Measurements from ENCODE around the gene CRACDL.

DNA sequence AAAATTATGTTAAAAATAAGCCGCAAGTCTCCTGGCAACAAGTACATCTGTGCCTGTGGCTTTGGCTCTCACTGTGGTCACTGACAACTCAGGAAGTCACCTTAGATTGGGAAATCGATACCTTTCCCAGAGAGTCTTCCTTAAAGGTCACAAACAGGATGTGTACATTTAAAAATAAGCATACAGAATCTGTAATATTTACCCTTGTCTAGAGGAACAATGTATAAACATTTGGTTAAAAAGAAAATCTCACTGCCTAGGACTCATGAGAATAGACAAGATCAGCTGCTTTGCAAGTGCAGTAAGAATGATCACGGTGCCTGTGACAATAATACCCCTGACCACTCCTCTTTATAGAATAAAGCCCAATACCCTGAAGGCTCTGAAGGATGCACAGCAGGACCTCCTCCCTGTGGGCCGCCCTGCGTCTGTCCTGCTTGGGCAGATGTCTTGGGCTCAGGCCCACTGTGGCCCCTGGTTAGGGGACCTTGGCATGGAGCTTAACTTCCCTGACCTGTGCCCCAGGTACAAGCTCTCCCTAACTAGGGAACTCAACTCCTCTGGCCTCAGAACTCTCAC, 107.1 kb downstream of the CRACDL start:
- TF ChIP-seq SP1 (IDR thresholded peaks at IDR 0.05) (no peak), FOXM1 (IDR thresholded peaks at IDR 0.05; ENCODE audit: borderline replicate concordance) (no peak), HDGF (IDR thresholded peaks at IDR 0.05; ENCODE audit: borderline replicate concordance) (no peak), TARDBP (IDR thresholded peaks at IDR 0.05) (no peak), SUZ12 (IDR thresholded peaks at IDR 0.05) (no peak), ZNF384 (IDR thresholded peaks at IDR 0.05) (no peak), CTBP1 (IDR thresholded peaks at IDR 0.05; ENCODE audit: borderline replicate concordance) (no peak), FOXK2 (IDR thresholded peaks at IDR 0.05) (no peak), FOXA1 (IDR thresholded peaks at IDR 0.05) (no peak), ELF4 (IDR thresholded peaks at IDR 0.05) (no peak), BHLHE40 (IDR thresholded peaks at IDR 0.05; ENCODE audit: borderline replicate concordance) (no peak), NFRKB (IDR thresholded peaks at IDR 0.05) (no peak), ARNT (IDR thresholded peaks at IDR 0.05) (no peak)
- TF ChIP-seq, protein P1, sequence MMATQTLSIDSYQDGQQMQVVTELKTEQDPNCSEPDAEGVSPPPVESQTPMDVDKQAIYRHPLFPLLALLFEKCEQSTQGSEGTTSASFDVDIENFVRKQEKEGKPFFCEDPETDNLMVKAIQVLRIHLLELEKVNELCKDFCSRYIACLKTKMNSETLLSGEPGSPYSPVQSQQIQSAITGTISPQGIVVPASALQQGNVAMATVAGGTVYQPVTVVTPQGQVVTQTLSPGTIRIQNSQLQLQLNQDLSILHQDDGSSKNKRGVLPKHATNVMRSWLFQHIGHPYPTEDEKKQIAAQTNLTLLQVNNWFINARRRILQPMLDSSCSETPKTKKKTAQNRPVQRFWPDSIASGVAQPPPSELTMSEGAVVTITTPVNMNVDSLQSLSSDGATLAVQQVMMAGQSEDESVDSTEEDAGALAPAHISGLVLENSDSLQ (IDR thresholded peaks at IDR 0.05) = no peak

All from HEK293T (cell line).